Measurements from ENCODE around the gene NDFIP1.
"Not testable (repeated sequence)": the region's sequence is repeated elsewhere in the genome, so short reads cannot be mapped to it uniquely, and the experiment has no call there.

Gene NDFIP1

GRCh38 chr5:142134331-142135010 lies 25.9 kb downstream of the NDFIP1 start:
- peaks cover 5% of the 10 kb centered on the region for H3K4me1 ChIP-seq (ENCODE audit: control insufficient read depth, insufficient read depth, low read length, unreplicated experiment)
- H3K27ac ChIP-seq (ENCODE audit: low read depth, low read length), result no peak overlapping the region
- H3K79me2 ChIP-seq (ENCODE audit: control insufficient read depth, insufficient read depth, low read length, unreplicated experiment), result peaks cover 26% of the 10 kb centered on the region
- H3K27me3 ChIP-seq (ENCODE audit: insufficient read depth, low read length), result no peaks in the 10 kb centered on the region
- peaks cover 22% of the 10 kb centered on the region; the same call in 1 of the 2 replicates for H3K36me3 ChIP-seq (ENCODE audit: insufficient read depth, low read length)
- no peak overlapping the region for H3K4me3 ChIP-seq (ENCODE audit: low read depth, low read length)
- no peak overlapping the region for H2AFZ ChIP-seq (ENCODE audit: low read length, unreplicated experiment)

- H3K36me3 ChIP-seq (ENCODE audit: insufficient read depth, low read length), result peaks cover 19% of the 10 kb centered on the region
- no peak overlapping the region for H2AFZ ChIP-seq (ENCODE audit: low read length, unreplicated experiment)
- no peak overlapping the region for H3K27ac ChIP-seq (ENCODE audit: low read depth, low read length)
- no peaks in the 10 kb centered on the region for H3K27me3 ChIP-seq (ENCODE audit: insufficient read depth, low read length)
- H3K79me2 ChIP-seq (ENCODE audit: control insufficient read depth, insufficient read depth, low read length, unreplicated experiment), result no peaks in the 10 kb centered on the region
- no peaks in the 10 kb centered on the region for H3K4me1 ChIP-seq (ENCODE audit: control insufficient read depth, insufficient read depth, low read length, unreplicated experiment)
- H3K4me3 ChIP-seq (ENCODE audit: low read depth, low read length), result no peak overlapping the region
Observed at GRCh38 chr5:142141463-142141862, 32.9 kb downstream of the NDFIP1 start.

- Histone ChIP-seq H3K4me1 (ENCODE audit: control insufficient read depth, insufficient read depth, low read length, unreplicated experiment) (no peaks in the 10 kb centered on the region), H3K27ac (ENCODE audit: low read depth, low read length) (no peak overlapping the region), H3K36me3 (ENCODE audit: insufficient read depth, low read length) (peaks cover 27% of the 10 kb centered on the region)
Observed at GRCh38 chr5:142143878-142144277, 35.3 kb downstream of the NDFIP1 start.

GRCh38 chr5:142145106-142145900 lies 36.7 kb downstream of the NDFIP1 start:
- Histone ChIP-seq H2AFZ (ENCODE audit: low read length, unreplicated experiment) (no peak overlapping the region), H3K4me3 (ENCODE audit: low read depth, low read length) (no peak overlapping the region), H3K36me3 (ENCODE audit: insufficient read depth, low read length) (peaks cover 27% of the 10 kb centered on the region), H3K27ac (ENCODE audit: low read depth, low read length) (no peak overlapping the region), H3K79me2 (ENCODE audit: control insufficient read depth, insufficient read depth, low read length, unreplicated experiment) (no peaks in the 10 kb centered on the region), H3K27me3 (ENCODE audit: insufficient read depth, low read length) (no peaks in the 10 kb centered on the region), H3K4me1 (ENCODE audit: control insufficient read depth, insufficient read depth, low read length, unreplicated experiment) (no peaks in the 10 kb centered on the region)

More at GRCh38 chr5:142143878-142144277, 35.3 kb downstream of the NDFIP1 start:
- no peak overlapping the region for H2AFZ ChIP-seq (ENCODE audit: low read length, unreplicated experiment)
- no peaks in the 10 kb centered on the region for H3K27me3 ChIP-seq (ENCODE audit: insufficient read depth, low read length)
- no peak overlapping the region for H3K4me3 ChIP-seq (ENCODE audit: low read depth, low read length)
- no peaks in the 10 kb centered on the region for H3K79me2 ChIP-seq (ENCODE audit: control insufficient read depth, insufficient read depth, low read length, unreplicated experiment)

GRCh38 chr5:142149363-142149762 lies 40.8 kb downstream of the NDFIP1 start:
- H2AFZ ChIP-seq (ENCODE audit: low read length, unreplicated experiment), result no peak overlapping the region
- no peaks in the 10 kb centered on the region for H3K27me3 ChIP-seq (ENCODE audit: insufficient read depth, low read length)
- H3K4me1 ChIP-seq (ENCODE audit: control insufficient read depth, insufficient read depth, low read length, unreplicated experiment), result peaks cover 10% of the 10 kb centered on the region
- no peak overlapping the region for H3K27ac ChIP-seq (ENCODE audit: low read depth, low read length)
- H3K4me3 ChIP-seq (ENCODE audit: low read depth, low read length), result no peak overlapping the region
- no peaks in the 10 kb centered on the region for H3K79me2 ChIP-seq (ENCODE audit: control insufficient read depth, insufficient read depth, low read length, unreplicated experiment)
- H3K36me3 ChIP-seq (ENCODE audit: insufficient read depth, low read length), result peaks cover 23% of the 10 kb centered on the region

GRCh38 chr5:142150431-142150830 lies 41.9 kb downstream of the NDFIP1 start:
- Histone ChIP-seq H3K4me3 (ENCODE audit: low read depth, low read length) (no peak overlapping the region), H2AFZ (ENCODE audit: low read length, unreplicated experiment) (no peak overlapping the region), H3K4me1 (ENCODE audit: control insufficient read depth, insufficient read depth, low read length, unreplicated experiment) (peaks cover 10% of the 10 kb centered on the region), H3K27me3 (ENCODE audit: insufficient read depth, low read length) (no peaks in the 10 kb centered on the region), H3K36me3 (ENCODE audit: insufficient read depth, low read length) (peaks cover 15% of the 10 kb centered on the region), H3K27ac (ENCODE audit: low read depth, low read length) (peak overlapping the region; percentile 71; the same call in 1 of the 2 replicates), H3K79me2 (ENCODE audit: control insufficient read depth, insufficient read depth, low read length, unreplicated experiment) (no peaks in the 10 kb centered on the region)

- Histone ChIP-seq H3K4me1 (ENCODE audit: control insufficient read depth, insufficient read depth, low read length, unreplicated experiment) (peaks cover 10% of the 10 kb centered on the region), H2AFZ (ENCODE audit: low read length, unreplicated experiment) (no peak overlapping the region), H3K36me3 (ENCODE audit: insufficient read depth, low read length) (peaks cover 8% of the 10 kb centered on the region), H3K79me2 (ENCODE audit: control insufficient read depth, insufficient read depth, low read length, unreplicated experiment) (no peaks in the 10 kb centered on the region), H3K4me3 (ENCODE audit: low read depth, low read length) (no peak overlapping the region), H3K27me3 (ENCODE audit: insufficient read depth, low read length) (no peaks in the 10 kb centered on the region), H3K27ac (ENCODE audit: low read depth, low read length) (peak overlapping the region; percentile 71)
Observed at GRCh38 chr5:142151436-142152383, 43.1 kb downstream of the NDFIP1 start.

- H3K27me3 ChIP-seq (ENCODE audit: insufficient read depth, low read length), result no peaks in the 10 kb centered on the region
- H3K4me3 ChIP-seq (ENCODE audit: low read depth, low read length), result no peak overlapping the region
- no peaks in the 10 kb centered on the region for H3K79me2 ChIP-seq (ENCODE audit: control insufficient read depth, insufficient read depth, low read length, unreplicated experiment)
- no peak overlapping the region for H2AFZ ChIP-seq (ENCODE audit: low read length, unreplicated experiment)
- H3K36me3 ChIP-seq (ENCODE audit: insufficient read depth, low read length), result peaks cover 5% of the 10 kb centered on the region
- peaks cover 10% of the 10 kb centered on the region for H3K4me1 ChIP-seq (ENCODE audit: control insufficient read depth, insufficient read depth, low read length, unreplicated experiment)
- H3K27ac ChIP-seq (ENCODE audit: low read depth, low read length), result no peak overlapping the region
Observed at GRCh38 chr5:142152384-142152732, 43.8 kb downstream of the NDFIP1 start.

- H3K4me3 ChIP-seq (ENCODE audit: low read depth, low read length), result no peak overlapping the region
- no peaks in the 10 kb centered on the region for H3K27me3 ChIP-seq (ENCODE audit: insufficient read depth, low read length)
- peaks cover 10% of the 10 kb centered on the region for H3K4me1 ChIP-seq (ENCODE audit: control insufficient read depth, insufficient read depth, low read length, unreplicated experiment)
- no peaks in the 10 kb centered on the region for H3K36me3 ChIP-seq (ENCODE audit: insufficient read depth, low read length)
- H3K79me2 ChIP-seq (ENCODE audit: control insufficient read depth, insufficient read depth, low read length, unreplicated experiment), result no peaks in the 10 kb centered on the region
- no peak overlapping the region for H3K27ac ChIP-seq (ENCODE audit: low read depth, low read length)
- H2AFZ ChIP-seq (ENCODE audit: low read length, unreplicated experiment), result no peak overlapping the region
Observed at GRCh38 chr5:142153674-142154448, 45.3 kb downstream of the NDFIP1 start.

- H3K4me3 ChIP-seq (ENCODE audit: low read depth, low read length), result not testable (repeated sequence)
Observed at GRCh38 chr5:142154449-142154841, 45.9 kb downstream of the NDFIP1 start.

More at GRCh38 chr5:142154449-142154841, 45.9 kb downstream of the NDFIP1 start:
- H3K36me3 ChIP-seq (ENCODE audit: insufficient read depth, low read length); H2AFZ ChIP-seq (ENCODE audit: low read length, unreplicated experiment); H3K4me1 ChIP-seq (ENCODE audit: control insufficient read depth, insufficient read depth, low read length, unreplicated experiment); H3K27me3 ChIP-seq (ENCODE audit: insufficient read depth, low read length); H3K27ac ChIP-seq (ENCODE audit: low read depth, low read length); H3K79me2 ChIP-seq (ENCODE audit: control insufficient read depth, insufficient read depth, low read length, unreplicated experiment): not testable (repeated sequence)
